ENCODE measurements around the gene NAP1L1. TPM values are rescaled to one million over a fixed set of nuclear protein-coding genes. Genes with fewer than 3 reads are reported as not detected.

The NAP1L1 gene
- total and polyA plus RNA-seq, 8 donors, result 69.4 to 188 (median 110) TPM

- FAIRE-seq (no peak), ATAC-seq (peak; percentile 82 to 90 (median 85)), DNase-seq (peak in 4 of 6 donors; percentile 85 to 93 (median 88))
- Histone ChIP-seq H3K9me3 (no peaks in the 10 kb centered on the region), H3K27ac (peak overlapping the region; percentile 83 to 96 (median 95)), H3K4me1 (peaks cover 0 to 20% (median 8%) of the 10 kb centered on the region in 3 donors), H3K4me3 (peak overlapping the region; percentile 65 to 93 (median 87)), H3K27me3 (no peaks in the 10 kb centered on the region), H3K36me3 (no peaks in the 10 kb centered on the region)
- TF ChIP-seq, protein P1, sequence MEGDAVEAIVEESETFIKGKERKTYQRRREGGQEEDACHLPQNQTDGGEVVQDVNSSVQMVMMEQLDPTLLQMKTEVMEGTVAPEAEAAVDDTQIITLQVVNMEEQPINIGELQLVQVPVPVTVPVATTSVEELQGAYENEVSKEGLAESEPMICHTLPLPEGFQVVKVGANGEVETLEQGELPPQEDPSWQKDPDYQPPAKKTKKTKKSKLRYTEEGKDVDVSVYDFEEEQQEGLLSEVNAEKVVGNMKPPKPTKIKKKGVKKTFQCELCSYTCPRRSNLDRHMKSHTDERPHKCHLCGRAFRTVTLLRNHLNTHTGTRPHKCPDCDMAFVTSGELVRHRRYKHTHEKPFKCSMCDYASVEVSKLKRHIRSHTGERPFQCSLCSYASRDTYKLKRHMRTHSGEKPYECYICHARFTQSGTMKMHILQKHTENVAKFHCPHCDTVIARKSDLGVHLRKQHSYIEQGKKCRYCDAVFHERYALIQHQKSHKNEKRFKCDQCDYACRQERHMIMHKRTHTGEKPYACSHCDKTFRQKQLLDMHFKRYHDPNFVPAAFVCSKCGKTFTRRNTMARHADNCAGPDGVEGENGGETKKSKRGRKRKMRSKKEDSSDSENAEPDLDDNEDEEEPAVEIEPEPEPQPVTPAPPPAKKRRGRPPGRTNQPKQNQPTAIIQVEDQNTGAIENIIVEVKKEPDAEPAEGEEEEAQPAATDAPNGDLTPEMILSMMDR (IDR thresholded peaks at IDR 0.05), result no peak
- intact Hi-C loops (cut with DNase I), result no loop called here
- WGBS, 2 donors, result 1% methylated on average over 43 to 44 of the region's 44 CpGs
Observed at GRCh38 chr12:76084863-76085519, 506 bp upstream of the NAP1L1 start.

DNA sequence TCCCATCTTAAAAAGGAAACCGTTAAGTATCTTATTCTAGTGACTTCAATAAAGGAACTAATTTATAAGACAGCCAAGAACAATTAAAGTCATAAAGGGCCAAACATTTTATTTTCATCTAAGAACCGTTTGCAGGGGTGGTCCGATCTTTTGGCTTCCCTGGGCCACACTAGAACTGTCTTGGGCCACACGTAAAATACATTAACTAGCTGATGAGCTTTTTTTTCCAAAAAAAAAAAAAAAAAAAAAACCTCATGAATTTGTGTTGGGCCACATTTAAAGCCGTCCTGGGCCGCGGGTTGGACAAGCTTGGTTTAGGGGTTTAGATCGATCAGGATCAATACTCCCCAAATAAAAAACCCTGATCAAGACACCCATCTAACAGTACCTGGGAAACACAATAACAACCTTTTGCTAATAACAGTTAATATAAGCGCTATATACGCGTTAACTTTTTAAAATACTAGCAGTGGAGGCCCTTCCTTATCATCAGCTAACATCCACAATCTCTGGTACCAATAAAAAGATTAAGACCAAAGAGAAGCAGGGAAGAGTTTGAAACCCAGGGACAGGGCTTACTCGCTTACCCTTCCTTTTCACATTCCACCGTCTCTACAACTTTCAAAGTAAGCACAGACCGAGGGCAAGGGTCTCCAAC, 1.1 kb downstream of the NAP1L1 start:
- 14% methylated on average over 14 of the region's 14 CpGs for WGBS, 2 donors
- intact Hi-C loops (cut with DNase I), result no loop called here
- H3K4me3 ChIP-seq, result peak overlapping the region; percentile 65 to 93 (median 87)
- peaks cover 0 to 20% (median 8%) of the 10 kb centered on the region in 3 donors for H3K4me1 ChIP-seq
- TF ChIP-seq, protein P1 (IDR thresholded peaks at IDR 0.05), result no peak
- FAIRE-seq (no peak), ATAC-seq (no peak), DNase-seq (no peak)
- no peaks in the 10 kb centered on the region for H3K36me3 ChIP-seq
- H3K27ac ChIP-seq, result peak overlapping the region; percentile 83 to 96 (median 95)
- H3K9me3 ChIP-seq, result no peaks in the 10 kb centered on the region
- H3K27me3 ChIP-seq, result no peaks in the 10 kb centered on the region

- no peak for FAIRE-seq
- peaks cover 0 to 20% (median 8%) of the 10 kb centered on the region in 3 donors for H3K4me1 ChIP-seq
- no peaks in the 10 kb centered on the region for H3K27me3 ChIP-seq
- no peak for ATAC-seq
- no peaks in the 10 kb centered on the region for H3K36me3 ChIP-seq
- no peaks in the 10 kb centered on the region for H3K9me3 ChIP-seq
- H3K4me3 ChIP-seq, result no peak overlapping the region
- TF ChIP-seq, protein P1 (IDR thresholded peaks at IDR 0.05), result no peak
- no peak overlapping the region for H3K27ac ChIP-seq
- intact Hi-C loops (cut with DNase I), result no loop called here
- no peak for DNase-seq
Observed at GRCh38 chr12:76081909-76082308, 2.6 kb downstream of the NAP1L1 start.

GRCh38 chr12:76080729-76081415, 3.6 kb downstream of the NAP1L1 start:
- no peak for FAIRE-seq
- intact Hi-C loops (cut with DNase I), result no loop called here
- no peaks in the 10 kb centered on the region for H3K9me3 ChIP-seq
- TF ChIP-seq, protein P1 (IDR thresholded peaks at IDR 0.05), result no peak
- H3K4me1 ChIP-seq, result peaks cover 0 to 20% (median 8%) of the 10 kb centered on the region in 3 donors
- no peak for DNase-seq
- H3K4me3 ChIP-seq, result no peak overlapping the region
- no peak overlapping the region for H3K27ac ChIP-seq
- no peaks in the 10 kb centered on the region for H3K36me3 ChIP-seq
- no peak for ATAC-seq
- H3K27me3 ChIP-seq, result no peaks in the 10 kb centered on the region
- 50 to 64% methylated on average over 6 of the region's 6 CpGs for WGBS, 2 donors

Data from pancreas (tissue), 10 donors.